Endothelial cell (in vitro differentiated cells): ENCODE measurements around the gene LUC7L3. TPM values are rescaled to one million over a fixed set of nuclear protein-coding genes. Genes with fewer than 3 reads are reported as not detected.

ENCODE experiments used
- DNase-seq: peaks from one replicate; pipeline ENCODE4 v3.0.0; 2021; ENCODE audit warnings: low spot score
- H3K27ac Mint-ChIP-seq: one replicate; pipeline ENCODE4 v1.8.0; 2021; ENCODE audit warnings: mixed read lengths, inconsistent platforms; ENCODE audit not compliant: unreplicated experiment
- H3K27me3 Mint-ChIP-seq: one replicate; pipeline ENCODE4 v1.8.0; 2021; ENCODE audit warnings: mild to moderate bottlenecking, moderate library complexity, mixed read lengths, inconsistent platforms; ENCODE audit not compliant: unreplicated experiment
- H3K36me3 Mint-ChIP-seq: one replicate; pipeline ENCODE4 v1.8.0; 2021; ENCODE audit warnings: mild to moderate bottlenecking, low read depth, mixed read lengths, inconsistent platforms; ENCODE audit not compliant: unreplicated experiment
- H3K4me1 Mint-ChIP-seq: one replicate; pipeline ENCODE4 v1.8.0; 2021; ENCODE audit warnings: mild to moderate bottlenecking, mixed read lengths, inconsistent platforms; ENCODE audit not compliant: unreplicated experiment
- H3K4me3 Mint-ChIP-seq: one replicate; pipeline ENCODE4 v1.8.0; 2021; ENCODE audit warnings: mild to moderate bottlenecking, mixed read lengths, inconsistent platforms; ENCODE audit not compliant: unreplicated experiment
- H3K9me3 Mint-ChIP-seq: one replicate; pipeline ENCODE4 v1.8.0; 2021; ENCODE audit warnings: mixed read lengths, inconsistent platforms; ENCODE audit not compliant: unreplicated experiment
- total RNA-seq: library from RNA; stranded (reverse); fragmentation: NEBNext Ultra II Directional; extraction: Animal tissue kit (Norgen Biotek cat#: 25700); gene quantifications from one replicate; pipeline ENCODE4 v1.2.1, GENCODE V29; 2021; ENCODE audit not compliant: unreplicated experiment
- TF ChIP-seq, protein P1 (sequence below): fragments of 200-600 bp; sonication (generic); IDR thresholded peaks from one replicate; pipeline ENCODE4 v1.5.0; 2021; ENCODE audit warnings: antibody characterized with exemption; ENCODE audit not compliant: unreplicated experiment

The LUC7L3 gene
- total RNA-seq, 1 donor from 2014 or later, result 94.1 TPM

DNA sequence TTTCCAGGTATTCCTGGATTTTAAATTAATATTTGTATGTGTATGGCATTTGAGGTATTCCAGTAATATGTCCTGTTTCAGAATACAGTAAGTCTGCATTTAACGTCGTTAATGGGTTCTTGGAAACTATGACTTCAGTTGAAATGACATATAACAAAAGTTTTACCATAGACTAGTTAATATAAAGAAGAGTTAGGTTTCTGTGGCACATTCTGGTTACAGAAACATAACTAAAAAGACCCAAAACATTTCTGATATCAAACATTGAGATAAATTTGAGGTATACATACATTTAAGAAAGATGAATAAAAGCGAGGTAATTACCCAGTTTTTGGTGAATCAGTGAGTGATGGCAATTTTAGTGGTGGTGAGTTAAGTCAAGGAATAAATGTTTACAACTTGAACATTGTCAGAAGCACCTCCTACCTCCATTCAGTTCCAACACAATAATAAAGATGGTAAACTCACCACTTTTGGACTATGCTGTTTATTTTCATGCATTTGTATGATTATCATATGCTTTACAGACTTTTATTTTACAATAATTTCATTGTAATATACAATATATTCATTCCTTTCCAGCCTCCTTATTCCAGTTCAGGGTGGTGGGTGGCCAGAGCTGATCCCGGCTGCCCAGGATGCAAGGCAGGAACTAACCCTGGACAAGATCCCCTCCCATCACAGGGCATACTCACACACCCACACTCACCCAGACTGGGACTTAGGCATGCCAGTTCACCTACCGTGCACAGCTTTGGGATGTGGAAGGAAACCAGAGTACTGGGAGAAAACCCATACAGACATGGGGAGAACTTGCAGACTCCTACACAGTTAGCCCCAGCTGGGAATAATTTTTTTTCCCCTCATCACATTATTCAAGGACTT, 9.7 kb downstream of the LUC7L3 start:
- TF ChIP-seq, protein P1, sequence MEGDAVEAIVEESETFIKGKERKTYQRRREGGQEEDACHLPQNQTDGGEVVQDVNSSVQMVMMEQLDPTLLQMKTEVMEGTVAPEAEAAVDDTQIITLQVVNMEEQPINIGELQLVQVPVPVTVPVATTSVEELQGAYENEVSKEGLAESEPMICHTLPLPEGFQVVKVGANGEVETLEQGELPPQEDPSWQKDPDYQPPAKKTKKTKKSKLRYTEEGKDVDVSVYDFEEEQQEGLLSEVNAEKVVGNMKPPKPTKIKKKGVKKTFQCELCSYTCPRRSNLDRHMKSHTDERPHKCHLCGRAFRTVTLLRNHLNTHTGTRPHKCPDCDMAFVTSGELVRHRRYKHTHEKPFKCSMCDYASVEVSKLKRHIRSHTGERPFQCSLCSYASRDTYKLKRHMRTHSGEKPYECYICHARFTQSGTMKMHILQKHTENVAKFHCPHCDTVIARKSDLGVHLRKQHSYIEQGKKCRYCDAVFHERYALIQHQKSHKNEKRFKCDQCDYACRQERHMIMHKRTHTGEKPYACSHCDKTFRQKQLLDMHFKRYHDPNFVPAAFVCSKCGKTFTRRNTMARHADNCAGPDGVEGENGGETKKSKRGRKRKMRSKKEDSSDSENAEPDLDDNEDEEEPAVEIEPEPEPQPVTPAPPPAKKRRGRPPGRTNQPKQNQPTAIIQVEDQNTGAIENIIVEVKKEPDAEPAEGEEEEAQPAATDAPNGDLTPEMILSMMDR, result no peak
- H3K4me3 Mint-ChIP-seq, result no peak overlapping the region
- H3K27ac Mint-ChIP-seq, result no peak overlapping the region
- no peaks in the 10 kb centered on the region for H3K9me3 Mint-ChIP-seq
- no peak for DNase-seq
- no peaks in the 10 kb centered on the region for H3K36me3 Mint-ChIP-seq
- H3K27me3 Mint-ChIP-seq, result no peaks in the 10 kb centered on the region
- H3K4me1 Mint-ChIP-seq, result peaks cover 7% of the 10 kb centered on the region

DNA sequence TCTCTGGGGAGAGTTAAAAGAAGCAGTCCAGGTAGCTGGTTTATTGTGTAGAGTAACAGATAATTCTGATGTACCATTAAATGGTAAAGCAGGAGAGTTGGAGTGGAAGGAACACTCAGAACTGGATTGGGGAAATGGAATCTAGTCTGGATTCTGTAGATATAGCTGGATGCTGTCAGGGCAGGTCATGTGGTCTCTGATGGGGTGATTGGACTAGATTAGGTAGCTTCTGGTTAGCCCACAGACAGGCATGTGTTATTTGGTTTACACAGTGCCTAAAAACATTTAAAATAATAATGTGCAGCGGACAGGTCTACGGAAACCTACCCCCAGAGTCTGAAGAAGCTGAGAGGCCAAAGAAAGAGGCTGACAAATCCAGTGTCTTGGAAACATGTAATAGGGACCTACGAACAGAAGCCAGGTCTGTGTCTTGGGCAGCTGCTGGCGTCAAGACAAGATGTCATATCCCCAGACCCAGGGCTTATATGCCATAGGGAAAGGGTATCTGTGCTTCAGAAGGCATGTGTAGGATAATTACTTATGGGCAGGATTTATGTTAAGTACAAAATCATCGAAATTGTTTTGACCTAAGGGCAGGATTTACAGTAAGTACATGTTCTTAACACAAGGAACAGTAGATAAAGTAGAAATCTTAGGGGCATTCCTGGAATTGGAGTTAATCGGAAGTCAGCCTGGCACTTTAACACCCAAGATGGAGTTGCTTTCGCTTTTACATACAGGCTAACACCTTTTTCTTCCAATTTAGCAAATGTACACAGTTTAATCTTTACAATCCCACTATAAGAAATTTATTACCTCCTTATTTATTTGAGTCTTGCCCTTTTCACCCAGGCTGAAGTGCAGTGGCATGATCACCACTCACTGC, 12.4 kb downstream of the LUC7L3 start:
- H3K9me3 Mint-ChIP-seq, result no peaks in the 10 kb centered on the region
- TF ChIP-seq, protein P1, result no peak
- no peak for DNase-seq
- no peak overlapping the region for H3K4me3 Mint-ChIP-seq
- no peaks in the 10 kb centered on the region for H3K36me3 Mint-ChIP-seq
- H3K27me3 Mint-ChIP-seq, result no peaks in the 10 kb centered on the region
- H3K27ac Mint-ChIP-seq, result no peak overlapping the region
- H3K4me1 Mint-ChIP-seq, result peaks cover 10% of the 10 kb centered on the region

DNA sequence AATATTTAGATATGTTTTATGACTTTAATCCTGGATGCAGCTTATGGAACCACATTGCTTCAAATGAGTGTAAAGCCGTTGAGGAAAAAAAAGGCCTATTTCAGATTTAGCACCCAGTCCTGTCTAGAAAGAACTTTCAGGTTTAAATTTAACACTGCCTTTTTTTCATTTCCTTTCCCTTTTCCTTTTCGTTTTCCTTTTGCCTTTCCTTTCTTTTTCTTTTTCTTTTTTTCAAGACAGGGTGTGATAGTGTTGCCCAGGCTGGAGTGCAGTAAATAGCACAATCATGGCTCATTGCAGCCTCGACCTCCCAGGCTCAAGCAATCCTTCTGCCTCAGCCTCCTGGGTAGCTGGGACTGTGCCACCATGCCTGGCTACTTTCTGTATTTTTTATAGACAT, 15.9 kb downstream of the LUC7L3 start:
- Mint-ChIP-seq H3K36me3 (peaks cover 9% of the 10 kb centered on the region), H3K27ac (peak overlapping the region; percentile 61), H3K9me3 (no peaks in the 10 kb centered on the region), H3K4me3 (no peak overlapping the region), H3K4me1 (peaks cover 2% of the 10 kb centered on the region), H3K27me3 (no peaks in the 10 kb centered on the region)
- TF ChIP-seq, protein P1, result no peak
- no peak for DNase-seq

DNA sequence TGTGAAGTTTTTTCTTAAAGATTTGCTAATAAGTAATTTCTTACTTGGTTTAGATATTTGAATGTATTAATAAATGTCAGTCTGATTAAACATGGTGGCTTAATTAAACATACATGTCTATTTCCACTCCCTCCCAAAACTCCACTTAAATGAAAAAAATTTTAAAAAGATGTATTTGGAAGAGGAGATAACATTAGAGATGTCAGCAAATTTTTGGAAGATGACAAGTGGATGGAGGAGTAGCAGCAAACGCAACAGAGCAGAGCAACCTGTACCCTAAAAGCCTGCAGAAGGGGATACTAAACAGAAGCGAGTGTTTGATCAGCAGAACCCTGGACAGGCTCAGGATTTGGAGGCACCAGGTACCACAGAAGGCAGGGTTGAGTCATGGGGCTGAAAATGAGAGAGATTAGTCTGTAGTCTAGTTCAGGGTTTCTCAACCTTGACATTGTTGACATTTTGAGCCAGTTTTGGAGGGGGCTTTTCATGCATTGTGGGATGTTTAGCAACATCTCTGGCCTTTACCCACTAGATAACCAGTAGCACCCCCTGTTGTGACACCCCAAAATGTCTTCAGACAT, 17.8 kb downstream of the LUC7L3 start:
- DNase-seq, result no peak
- peaks cover 24% of the 10 kb centered on the region for H3K36me3 Mint-ChIP-seq
- no peak overlapping the region for H3K4me3 Mint-ChIP-seq

More for the DNA sequence above, 17.8 kb downstream of the LUC7L3 start:
- peaks cover 2% of the 10 kb centered on the region for H3K4me1 Mint-ChIP-seq
- no peaks in the 10 kb centered on the region for H3K27me3 Mint-ChIP-seq
- TF ChIP-seq, protein P1, result no peak
- H3K27ac Mint-ChIP-seq, result no peak overlapping the region
- no peaks in the 10 kb centered on the region for H3K9me3 Mint-ChIP-seq
